Activated T-cell treated with anti-CD3 and anti-CD28 coated beads, Interleukin-2, amount 50 U/mL, for 72 hours (primary cell): Measurements from ENCODE around the gene P4HB. TPM values are rescaled to one million over a fixed set of nuclear protein-coding genes. Genes with fewer than 3 reads are reported as not detected.

Experiments used
- ATAC-seq, 2 donors: fragments of 150-1000 bp; cut with Tn5 transposase; replicated peaks in 1 of 2; 2 replicates each; pipeline ENCODE4 v1.10.0; 2021; ENCODE audit warnings: moderate library complexity in 2 of 2, mild to moderate bottlenecking in 1 of 2
- DNase-seq, 2 donors: peaks; one replicate each; pipeline ENCODE4 v3.0.0; 2021 to 2022; ENCODE audit warnings: mixed read lengths in 1 of 2
- H3K27ac Mint-ChIP-seq: one replicate; pipeline ENCODE4 v1.8.0; 2022; ENCODE audit warnings: mild to moderate bottlenecking, moderate library complexity, mixed read lengths
- H3K27me3 Mint-ChIP-seq: one replicate; pipeline ENCODE4 v1.8.0; 2022; ENCODE audit warnings: low read depth, mixed read lengths
- H3K36me3 Mint-ChIP-seq, 2 donors: one replicate each; pipeline ENCODE4 v1.8.0; 2022; ENCODE audit warnings: mixed read lengths in 2 of 2, mild to moderate bottlenecking in 1 of 2; ENCODE audit not compliant: insufficient read depth in 2 of 2
- H3K4me1 Mint-ChIP-seq: one replicate; pipeline ENCODE4 v1.8.0; 2022; ENCODE audit warnings: low read depth, mixed read lengths
- H3K4me3 Mint-ChIP-seq, 2 donors: one replicate each; pipeline ENCODE4 v1.8.0; 2022; ENCODE audit warnings: mild to moderate bottlenecking in 2 of 2, mixed read lengths in 2 of 2, moderate library complexity in 2 of 2
- H3K9me3 Mint-ChIP-seq, 2 donors: one replicate each; pipeline ENCODE4 v1.8.0; 2022; ENCODE audit warnings: mixed read lengths in 2 of 2
- total RNA-seq, 2 donors: library from RNA; stranded (reverse); gene quantifications; one replicate each; pipeline ENCODE4 v1.2.3, GENCODE V29; 2022

Gene P4HB
- total RNA-seq, 2 donors from 2014 or later = 430 to 436 TPM

DNA sequence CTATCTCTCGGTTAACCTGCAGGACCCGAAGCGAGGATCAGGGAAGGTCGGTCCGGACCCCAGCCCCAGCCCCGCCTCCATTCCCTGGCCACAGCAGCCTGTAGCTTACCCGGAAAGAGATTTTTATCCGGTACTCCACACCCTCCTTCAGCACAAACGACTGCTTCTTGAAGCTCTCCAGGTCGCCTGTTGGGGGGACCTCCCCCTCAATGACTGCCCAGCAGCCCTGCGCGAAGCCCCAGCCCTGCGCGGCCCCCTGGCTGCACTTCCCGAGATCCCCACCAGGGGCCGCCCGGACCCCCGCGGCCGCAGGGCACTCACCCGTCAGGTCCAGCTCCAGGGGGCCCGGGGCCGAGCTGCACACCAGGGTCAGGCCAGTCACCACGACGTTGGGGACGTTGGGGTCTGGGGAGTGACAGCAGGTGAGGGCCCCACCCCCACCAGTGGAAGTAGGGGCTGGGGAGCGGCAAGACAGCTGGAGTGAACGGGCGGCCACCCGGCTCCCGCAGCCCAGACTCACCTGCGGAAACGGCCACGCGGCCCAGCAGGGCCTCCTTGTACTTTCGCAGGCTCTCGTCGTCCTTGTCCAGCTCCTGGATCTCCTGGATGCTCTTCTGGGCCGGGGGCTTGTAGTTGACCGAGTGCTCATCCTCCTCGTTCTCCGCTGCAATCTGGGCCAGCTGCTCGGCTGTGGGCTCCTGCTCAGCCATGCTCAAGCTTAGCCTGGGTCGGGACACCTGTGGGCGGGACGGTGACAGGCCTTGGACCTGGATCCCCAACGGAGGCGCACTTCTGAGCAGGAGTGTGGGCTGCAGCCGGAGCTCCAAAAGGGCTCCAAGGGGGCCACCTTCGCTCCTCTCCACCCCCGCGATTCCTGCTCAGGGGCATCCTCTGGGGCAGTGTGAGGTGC is 9.1 kb upstream of the P4HB start:
- H3K36me3 Mint-ChIP-seq = peaks cover 5 to 7% of the 10 kb centered on the region in 2 donors
- peaks cover 55% of the 10 kb centered on the region for H3K4me1 Mint-ChIP-seq
- DNase-seq (peak; percentile 53 to 72), ATAC-seq (peak in 1 of 2 donors; percentile 16)
- H3K4me3 Mint-ChIP-seq = peak overlapping the region; percentile 94
- H3K27ac Mint-ChIP-seq = peak overlapping the region; percentile 85
- no peaks in the 10 kb centered on the region for H3K27me3 Mint-ChIP-seq
- no peaks in the 10 kb centered on the region for H3K9me3 Mint-ChIP-seq

DNA sequence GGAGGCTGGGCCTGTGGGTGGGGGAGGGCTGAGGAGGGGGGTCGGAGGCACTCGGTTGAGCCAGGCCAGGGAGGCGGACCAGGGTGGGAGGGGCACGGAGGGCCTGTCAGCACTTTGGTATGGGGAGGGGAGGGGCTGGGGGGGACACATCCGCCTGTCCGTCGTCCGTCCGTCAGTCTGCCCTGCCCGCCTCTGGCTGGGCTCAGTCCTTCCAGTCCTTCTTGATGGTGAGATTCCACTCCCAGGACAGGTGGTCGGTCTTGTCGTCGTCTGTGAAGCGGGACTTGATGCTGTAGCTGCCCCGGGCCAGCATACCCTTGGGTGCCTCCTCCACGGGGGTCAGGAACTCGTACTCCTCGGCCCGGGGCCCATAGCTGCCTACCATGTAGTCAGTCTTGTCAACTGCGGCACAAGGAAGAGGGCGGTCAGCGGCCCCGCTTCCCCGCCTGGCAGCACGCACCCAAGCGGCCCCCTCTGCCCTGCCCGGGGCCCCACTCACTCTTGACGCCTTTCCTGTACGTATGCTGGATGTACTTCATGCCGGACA is 8.4 kb upstream of the P4HB start:
- peaks cover 53% of the 10 kb centered on the region for H3K4me1 Mint-ChIP-seq
- H3K27me3 Mint-ChIP-seq = no peaks in the 10 kb centered on the region
- DNase-seq (peak in 1 of 2 donors; percentile 11), ATAC-seq (no peak)
- H3K4me3 Mint-ChIP-seq = peak overlapping the region; percentile 94
- no peaks in the 10 kb centered on the region for H3K9me3 Mint-ChIP-seq
- H3K36me3 Mint-ChIP-seq = peaks cover 5 to 7% of the 10 kb centered on the region in 2 donors
- no peak overlapping the region for H3K27ac Mint-ChIP-seq

DNA sequence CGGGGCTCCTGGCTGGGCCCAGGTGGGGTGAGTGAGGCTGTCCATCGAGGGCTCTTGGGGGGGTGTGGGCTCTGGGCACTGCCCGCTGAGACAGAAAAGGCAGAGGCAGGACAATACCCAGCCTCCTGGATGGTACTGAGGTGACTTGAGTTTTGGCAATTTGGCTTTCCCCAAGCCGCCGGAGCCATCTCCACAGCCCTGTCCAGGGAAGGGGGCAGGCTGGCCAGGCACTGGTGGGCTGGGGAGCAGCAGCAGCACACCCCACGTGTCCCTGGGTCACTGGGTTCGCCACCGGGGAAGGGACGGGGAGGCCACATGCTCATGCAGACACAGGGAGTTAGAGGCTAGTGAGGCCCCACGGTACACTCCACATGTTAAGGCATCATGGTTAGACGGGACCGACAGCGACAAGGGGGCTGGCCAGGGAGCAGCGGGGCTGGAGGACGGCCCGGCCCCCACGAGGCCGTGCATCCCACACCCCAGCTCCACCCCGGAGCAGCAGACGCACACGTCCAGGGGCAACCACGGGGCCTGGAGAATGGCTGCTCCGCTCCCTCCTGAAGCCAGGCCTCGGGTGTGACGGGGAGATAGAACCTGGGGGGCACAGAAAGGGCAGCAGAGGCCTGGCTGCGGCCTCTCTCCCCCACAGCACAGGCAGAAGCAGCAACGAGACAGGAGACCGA is 7.8 kb upstream of the P4HB start:
- DNase-seq = no peak
- H3K36me3 Mint-ChIP-seq = peaks cover 8 to 12% of the 10 kb centered on the region in 2 donors
- no peaks in the 10 kb centered on the region for H3K9me3 Mint-ChIP-seq
- no peaks in the 10 kb centered on the region for H3K27me3 Mint-ChIP-seq
- ATAC-seq = no peak
- peak overlapping the region; percentile 45 to 63 for H3K4me3 Mint-ChIP-seq
- no peak overlapping the region for H3K27ac Mint-ChIP-seq
- H3K4me1 Mint-ChIP-seq = peaks cover 53% of the 10 kb centered on the region

DNA sequence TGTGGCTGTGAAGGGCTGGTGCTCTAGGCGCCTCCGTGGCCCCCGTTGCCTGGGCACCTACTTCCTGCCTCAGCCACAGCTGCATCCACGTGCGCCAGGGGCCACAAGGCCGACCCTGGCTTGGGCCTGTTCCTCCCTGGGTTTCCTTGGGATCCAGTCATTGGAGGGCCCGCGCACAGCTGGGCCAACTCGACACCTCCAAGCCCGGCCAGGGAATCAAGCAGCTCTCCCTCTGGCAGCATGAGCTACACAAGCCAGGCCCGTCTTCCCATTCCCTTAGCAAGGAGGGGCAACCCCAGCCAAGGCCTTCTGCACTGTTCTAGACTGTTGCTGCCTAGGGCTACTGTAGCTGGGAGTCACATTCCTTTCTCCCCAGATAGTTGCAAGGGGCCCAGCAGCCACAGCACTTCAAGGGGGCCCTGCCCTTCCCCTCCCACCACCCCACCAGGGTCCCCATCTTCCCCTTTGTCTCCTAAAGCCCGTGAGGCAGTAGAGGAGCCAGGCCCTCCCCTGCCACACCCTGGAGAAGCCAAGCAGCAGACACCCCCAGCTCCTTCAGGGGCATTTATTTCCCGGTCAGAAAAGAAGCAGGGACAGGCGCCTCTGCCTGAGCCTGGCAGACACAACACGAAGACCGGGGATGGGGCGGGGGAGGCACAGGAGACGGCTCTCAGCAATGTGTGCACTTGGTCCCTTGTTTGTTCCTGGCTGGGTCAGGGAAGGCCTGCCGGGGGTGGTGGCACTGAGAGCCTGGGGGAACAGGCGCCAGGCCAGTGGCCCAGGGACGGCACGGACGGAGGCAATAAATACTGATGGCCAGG is 7.0 kb upstream of the P4HB start:
- ATAC-seq (no peak), DNase-seq (peak in 1 of 2 donors; percentile 16)
- peak overlapping the region; percentile 63 for H3K27ac Mint-ChIP-seq
- no peaks in the 10 kb centered on the region for H3K9me3 Mint-ChIP-seq
- H3K4me1 Mint-ChIP-seq = peaks cover 52% of the 10 kb centered on the region
- H3K4me3 Mint-ChIP-seq = peak overlapping the region; percentile 14 to 20
- peaks cover 10 to 17% of the 10 kb centered on the region in 2 donors for H3K36me3 Mint-ChIP-seq
- no peaks in the 10 kb centered on the region for H3K27me3 Mint-ChIP-seq

DNA sequence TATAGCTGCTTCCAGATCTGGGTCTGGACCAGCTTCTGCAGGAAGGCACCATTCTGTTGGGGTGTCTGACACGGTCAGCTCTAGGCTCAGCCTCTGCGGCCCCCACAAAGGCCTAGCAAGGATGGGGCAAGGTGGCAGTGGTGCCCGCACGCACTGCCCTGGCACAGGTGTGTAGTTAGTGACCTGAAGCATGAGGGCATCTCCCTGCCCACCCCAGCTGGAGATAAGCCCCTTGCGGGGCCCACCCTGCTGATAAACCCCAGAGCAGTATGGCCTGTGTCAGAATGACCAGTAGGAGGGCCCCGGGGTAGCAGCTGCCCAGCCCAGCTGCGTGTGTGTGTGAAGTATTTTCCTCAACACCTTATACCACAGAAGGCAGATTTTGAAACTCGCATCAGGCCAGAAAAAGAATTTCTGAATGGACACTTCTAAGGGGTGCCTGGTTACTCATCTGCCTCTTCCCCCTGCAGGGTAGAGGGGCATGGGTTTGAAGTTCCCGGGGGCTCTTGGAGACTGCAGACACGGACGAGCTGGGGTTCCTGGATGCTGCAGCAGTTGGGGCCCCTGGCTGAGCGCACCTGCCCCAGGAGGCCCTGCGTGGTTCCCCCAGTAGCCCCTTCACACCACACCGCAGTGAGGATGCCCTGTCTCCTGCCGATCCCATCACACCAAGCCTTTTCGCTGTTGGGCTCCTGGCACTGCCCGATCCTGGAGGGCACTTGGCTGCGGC is 6.3 kb upstream of the P4HB start:
- peaks cover 52% of the 10 kb centered on the region for H3K4me1 Mint-ChIP-seq
- ATAC-seq = no peak
- no peaks in the 10 kb centered on the region for H3K27me3 Mint-ChIP-seq
- peaks cover 10 to 17% of the 10 kb centered on the region in 2 donors for H3K36me3 Mint-ChIP-seq
- no peaks in the 10 kb centered on the region for H3K9me3 Mint-ChIP-seq
- H3K27ac Mint-ChIP-seq = peak overlapping the region; percentile 63
- H3K4me3 Mint-ChIP-seq = no peak overlapping the region
- DNase-seq = no peak

DNA sequence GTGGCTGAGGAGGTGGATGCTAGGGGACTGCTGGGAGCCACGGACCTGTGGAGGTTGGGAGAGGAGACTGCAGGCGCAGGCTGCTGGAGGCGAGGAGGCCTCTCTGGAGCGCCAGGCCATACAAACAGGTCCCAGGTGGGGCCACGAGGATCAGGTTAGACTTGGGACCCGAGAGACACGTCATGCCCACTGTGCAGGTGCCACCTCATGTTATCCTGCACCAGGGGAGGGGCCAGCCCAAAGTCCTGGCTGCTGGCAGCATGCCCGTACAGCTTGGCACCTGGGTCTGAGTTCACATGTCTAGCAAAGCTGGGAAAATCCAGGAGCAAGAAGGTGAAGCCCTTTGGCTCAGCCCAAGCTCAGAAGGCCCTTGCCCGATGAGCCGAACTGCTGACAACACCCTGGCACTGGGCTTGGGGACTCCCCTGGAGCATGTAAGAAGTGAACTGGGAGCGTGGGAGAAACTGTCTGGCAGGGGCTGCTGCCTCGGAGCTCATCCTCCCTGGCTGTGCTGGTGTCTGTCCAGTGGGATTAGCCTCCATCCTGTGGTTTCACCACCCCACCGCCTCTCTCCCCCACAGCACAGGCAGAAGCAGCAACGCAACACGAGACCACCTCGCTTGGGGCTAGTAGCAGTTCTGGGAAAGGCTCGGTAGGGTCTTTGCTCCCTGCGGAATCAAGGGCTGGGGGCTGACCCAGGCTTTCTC is 5.6 kb upstream of the P4HB start:
- Mint-ChIP-seq H3K27ac (peak overlapping the region; percentile 3), H3K4me1 (peaks cover 53% of the 10 kb centered on the region), H3K27me3 (no peaks in the 10 kb centered on the region), H3K36me3 (peaks cover 10 to 16% of the 10 kb centered on the region in 2 donors), H3K9me3 (no peaks in the 10 kb centered on the region), H3K4me3 (peak overlapping the region in 1 of 2 donors; percentile 12)
- peak in 1 of 2 donors; percentile 32 for DNase-seq
- ATAC-seq = no peak

DNA sequence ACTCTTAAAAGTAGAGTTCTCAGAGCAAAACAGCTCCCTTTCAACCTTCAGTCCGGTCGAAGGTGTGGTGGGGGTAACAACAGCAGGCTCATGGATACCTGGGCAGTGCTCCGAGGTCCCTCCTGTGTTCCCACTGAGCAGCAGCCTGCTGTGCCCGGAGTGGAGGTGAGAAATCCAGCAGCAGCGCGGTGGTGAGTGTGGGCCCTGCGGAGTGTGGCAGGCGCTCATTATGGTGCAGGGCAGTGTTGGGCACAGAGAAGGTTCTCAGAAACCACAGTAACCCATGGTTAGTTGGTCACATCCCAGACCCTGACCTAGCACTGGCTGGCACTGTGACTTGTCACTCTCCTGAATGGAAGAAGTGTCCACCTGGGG is 5.0 kb upstream of the P4HB start:
- peaks cover 53% of the 10 kb centered on the region for H3K4me1 Mint-ChIP-seq
- H3K9me3 Mint-ChIP-seq = no peaks in the 10 kb centered on the region
- H3K27ac Mint-ChIP-seq = peak overlapping the region; percentile 25
- ATAC-seq (no peak), DNase-seq (no peak)
- no peaks in the 10 kb centered on the region for H3K27me3 Mint-ChIP-seq
- H3K4me3 Mint-ChIP-seq = peak overlapping the region in 1 of 2 donors; percentile 12
- H3K36me3 Mint-ChIP-seq = peaks cover 14 to 16% of the 10 kb centered on the region in 2 donors

DNA sequence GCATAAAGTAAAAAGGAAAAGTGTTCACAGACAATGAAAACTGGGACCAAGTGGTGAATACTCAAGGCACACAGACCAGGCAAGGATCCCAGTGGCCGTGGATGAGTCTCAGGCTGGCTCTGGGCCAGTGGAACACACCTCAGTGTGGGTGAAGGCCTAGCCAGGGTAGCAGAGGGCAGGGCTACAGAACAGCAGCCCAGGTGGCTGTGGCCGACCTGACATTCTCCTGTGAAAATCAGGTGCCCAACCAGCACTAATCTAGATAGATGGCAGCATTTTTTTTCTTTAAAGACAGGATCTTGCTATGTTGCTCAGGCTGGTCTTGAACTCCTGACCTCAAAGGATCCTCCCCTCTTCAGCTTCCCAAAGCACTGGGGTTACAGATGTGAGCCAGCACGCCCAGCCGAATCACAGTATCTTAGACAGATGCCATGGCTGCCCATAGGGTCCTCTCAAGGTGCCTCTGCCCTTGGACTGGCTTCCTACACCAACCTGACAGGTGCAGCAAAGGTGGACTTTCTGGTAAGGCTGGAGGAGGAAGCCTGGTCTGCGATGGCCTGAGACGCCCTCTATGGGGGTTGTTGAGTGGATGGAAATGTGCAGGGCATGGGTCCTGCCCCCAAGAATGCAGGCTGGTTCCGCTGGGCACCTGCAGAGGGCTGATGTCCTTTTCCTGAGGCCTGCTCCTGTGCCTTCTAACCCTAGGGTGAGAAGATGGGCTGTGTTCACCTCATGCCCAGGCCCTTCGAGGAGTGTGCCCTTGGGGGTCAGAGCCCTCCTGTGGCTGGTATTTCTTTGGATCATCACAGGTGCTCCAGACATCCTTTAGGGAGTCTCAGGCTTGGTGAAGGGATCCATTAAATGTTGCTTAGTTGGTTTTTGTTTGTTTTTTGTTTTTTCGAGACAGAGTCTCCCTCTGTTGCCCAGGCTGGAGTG is 3.8 kb upstream of the P4HB start:
- peak overlapping the region in 1 of 2 donors; percentile 90 for H3K4me3 Mint-ChIP-seq
- H3K27ac Mint-ChIP-seq = peak overlapping the region; percentile 97
- no peaks in the 10 kb centered on the region for H3K9me3 Mint-ChIP-seq
- no peak for ATAC-seq
- no peaks in the 10 kb centered on the region for H3K27me3 Mint-ChIP-seq
- H3K4me1 Mint-ChIP-seq = peaks cover 49% of the 10 kb centered on the region
- DNase-seq = no peak
- H3K36me3 Mint-ChIP-seq = peaks cover 13 to 16% of the 10 kb centered on the region in 2 donors

DNA sequence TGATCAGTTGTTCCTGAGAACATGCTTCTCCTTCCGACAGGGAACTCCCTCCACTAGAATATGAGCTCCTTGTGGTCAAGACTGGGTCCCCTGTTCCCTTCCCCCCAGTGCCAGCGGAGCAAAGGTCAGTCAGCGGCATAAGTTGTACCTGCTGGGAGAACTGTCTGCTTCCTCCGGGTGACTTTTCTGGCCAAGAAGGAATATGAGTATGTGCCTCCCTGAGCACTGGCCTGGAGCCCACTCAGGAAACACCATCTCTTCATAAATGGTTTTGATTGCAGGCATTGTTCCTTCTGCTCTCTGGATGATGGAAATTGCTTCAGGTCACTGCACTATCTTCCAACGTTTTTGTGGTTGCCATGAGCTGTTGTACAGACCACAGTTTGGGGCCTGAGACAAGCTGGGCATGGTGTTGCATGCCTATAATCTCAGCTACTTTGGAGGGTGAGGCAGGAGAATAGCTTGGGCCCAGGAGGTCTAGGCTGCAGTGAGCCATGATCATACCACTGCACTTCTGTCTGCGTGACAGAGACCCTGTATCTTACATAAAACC is 2.9 kb upstream of the P4HB start:
- H3K27ac Mint-ChIP-seq = peak overlapping the region; percentile 97
- no peaks in the 10 kb centered on the region for H3K9me3 Mint-ChIP-seq
- DNase-seq (no peak), ATAC-seq (no peak)
- H3K4me3 Mint-ChIP-seq = peak overlapping the region; percentile 78 to 90
- no peaks in the 10 kb centered on the region for H3K27me3 Mint-ChIP-seq
- H3K4me1 Mint-ChIP-seq = peaks cover 54% of the 10 kb centered on the region
- peaks cover 13 to 16% of the 10 kb centered on the region in 2 donors for H3K36me3 Mint-ChIP-seq

DNA sequence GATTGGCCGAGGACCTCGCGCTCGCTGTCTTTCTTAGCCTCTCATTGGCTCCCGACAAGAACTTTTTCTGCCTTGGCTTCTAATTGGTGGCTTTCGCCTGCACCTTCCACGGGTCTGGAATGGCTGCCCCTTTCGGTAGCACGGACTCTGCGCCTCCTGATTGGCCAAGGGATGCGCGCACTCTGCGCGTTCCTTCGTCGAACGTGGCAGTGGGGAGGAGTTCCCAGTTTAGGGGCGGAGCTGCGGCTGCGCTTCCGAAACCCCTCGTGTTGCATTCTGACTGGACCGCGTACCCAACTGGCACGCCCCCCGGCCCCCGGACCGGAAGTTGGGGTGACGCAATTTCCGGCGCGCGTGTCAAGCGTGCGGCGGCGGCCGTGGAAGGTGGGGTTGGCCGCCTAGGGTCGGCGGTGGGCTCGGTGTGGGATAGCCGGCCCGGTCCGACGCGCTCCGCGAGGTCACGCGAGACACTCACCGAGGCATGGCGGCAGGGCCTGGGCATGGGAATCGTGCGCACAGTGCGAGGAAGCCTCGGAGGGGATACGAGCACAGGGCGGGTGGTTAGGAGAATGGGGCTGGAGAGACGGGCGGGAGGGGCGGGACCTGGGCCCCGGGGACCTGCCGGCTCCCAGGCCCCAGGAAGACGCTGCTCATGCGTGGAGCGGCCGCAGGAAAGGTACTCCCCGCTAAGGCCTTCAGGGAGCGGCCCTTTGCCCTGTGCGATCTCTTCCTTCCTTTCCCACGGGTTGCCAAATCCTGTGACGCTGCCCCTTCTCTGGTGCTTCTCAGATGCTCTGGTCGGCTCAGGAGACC is 627 bp upstream of the P4HB start:
- Mint-ChIP-seq H3K9me3 (no peaks in the 10 kb centered on the region), H3K27me3 (no peaks in the 10 kb centered on the region), H3K36me3 (peaks cover 14 to 20% of the 10 kb centered on the region in 2 donors), H3K27ac (peak overlapping the region; percentile 96), H3K4me3 (peak overlapping the region; percentile 94 to 95), H3K4me1 (peaks cover 57% of the 10 kb centered on the region)
- ATAC-seq (peak; percentile 87 to 88), DNase-seq (peak; percentile 99)
